Large intestine (tissue), 3 donors: ENCODE results near the gene RMND1. TPM values are rescaled to one million over a fixed set of nuclear protein-coding genes. Genes with fewer than 3 reads are reported as not detected.
A peak's percentile ranks its signal among the peaks of the same experiment; 100 is the strongest.

Experiments used
- DNase-seq, 2 donors: peaks; one replicate each; pipeline versions ENCODE4 v3.0.0 to v3.0.0-alpha.2; 2013
- H3K27ac ChIP-seq: one replicate; pipeline ENCODE4 v1.5.1; 2013; ENCODE audit warnings: low read length
- H3K27me3 ChIP-seq: 2 replicates; pipeline ENCODE4 v1.6.1; 2013; ENCODE audit warnings: low read length; ENCODE audit not compliant: control insufficient read depth, insufficient read depth
- H3K36me3 ChIP-seq: 2 replicates; pipeline ENCODE4 v1.6.1; 2013; ENCODE audit warnings: low read length; ENCODE audit not compliant: control insufficient read depth, insufficient read depth
- H3K4me1 ChIP-seq: one replicate; pipeline ENCODE4 v1.6.1; 2013; ENCODE audit warnings: low read length; ENCODE audit not compliant: control insufficient read depth, insufficient read depth
- H3K4me3 ChIP-seq: one replicate; pipeline ENCODE4 v1.5.1; 2013; ENCODE audit warnings: low read length
- H3K9me3 ChIP-seq: one replicate; pipeline ENCODE4 v1.6.1; 2013; ENCODE audit warnings: mild to moderate bottlenecking, low read depth, low read length, moderate library complexity; ENCODE audit not compliant: control insufficient read depth
- WGBS: methylation state at CpG from one replicate; pipeline ENCODE4 v1.1.5; 2013; ENCODE audit warnings: low lambda C conversion rate; ENCODE audit not compliant: insufficient coverage; 5-methylcytosine and 5-hydroxymethylcytosine counted together
- polyA plus RNA-seq: library from polyadenylated mRNA; unstranded; fragments of 120-200 nt; gene quantifications from one replicate; pipeline ENCODE4 v1.2.1, GENCODE V29; 2013

The RMND1 gene
- polyA plus RNA-seq, 1 donor = 41.2 TPM

GRCh38 chr6:151493161-151493803, 41.4 kb upstream of the RMND1 start:
- DNase-seq = no peak
- Histone ChIP-seq H3K4me3 (peak overlapping the region; percentile 56), H3K36me3 (no peaks in the 10 kb centered on the region), H3K4me1 (peaks cover 5% of the 10 kb centered on the region), H3K27ac (no peak overlapping the region), H3K27me3 (peaks cover 38% of the 10 kb centered on the region), H3K9me3 (no peaks in the 10 kb centered on the region)
- no CpG with 5 or more reads among the region's 16 CpGs for WGBS

- Histone ChIP-seq H3K27ac (no peak overlapping the region), H3K4me1 (peaks cover 5% of the 10 kb centered on the region), H3K36me3 (no peaks in the 10 kb centered on the region), H3K27me3 (peaks cover 38% of the 10 kb centered on the region), H3K9me3 (no peaks in the 10 kb centered on the region), H3K4me3 (no peak overlapping the region)
- DNase-seq = no peak
- no CpG with 5 or more reads among the region's 7 CpGs for WGBS
These were observed 39.1 kb upstream of the RMND1 start for GRCh38 chr6:151490996-151491395.

- Histone ChIP-seq H3K27me3 (peaks cover 17% of the 10 kb centered on the region), H3K4me3 (no peak overlapping the region), H3K27ac (no peak overlapping the region), H3K36me3 (no peaks in the 10 kb centered on the region), H3K4me1 (no peaks in the 10 kb centered on the region), H3K9me3 (no peaks in the 10 kb centered on the region)
- DNase-seq = no peak
- WGBS = no CpG with 5 or more reads among the region's 2 CpGs
These were observed 36.3 kb upstream of the RMND1 start for GRCh38 chr6:151488226-151488625.

GRCh38 chr6:151483994-151484393, 32.1 kb upstream of the RMND1 start:
- peak; percentile 43 to 75 for DNase-seq
- Histone ChIP-seq H3K27ac (no peak overlapping the region), H3K36me3 (no peaks in the 10 kb centered on the region), H3K4me3 (no peak overlapping the region), H3K4me1 (no peaks in the 10 kb centered on the region), H3K27me3 (no peaks in the 10 kb centered on the region), H3K9me3 (no peaks in the 10 kb centered on the region)

GRCh38 chr6:151482290-151482689, 30.4 kb upstream of the RMND1 start:
- H3K27ac ChIP-seq = no peak overlapping the region
- no peak for DNase-seq

GRCh38 chr6:151481786-151482185, 29.9 kb upstream of the RMND1 start:
- DNase-seq = no peak
- no peaks in the 10 kb centered on the region for H3K9me3 ChIP-seq
- no peaks in the 10 kb centered on the region for H3K27me3 ChIP-seq
- H3K4me3 ChIP-seq = no peak overlapping the region
- H3K27ac ChIP-seq = no peak overlapping the region
- no peaks in the 10 kb centered on the region for H3K4me1 ChIP-seq
- no peaks in the 10 kb centered on the region for H3K36me3 ChIP-seq

More at GRCh38 chr6:151482290-151482689, 30.4 kb upstream of the RMND1 start:
- Histone ChIP-seq H3K36me3 (no peaks in the 10 kb centered on the region), H3K4me1 (no peaks in the 10 kb centered on the region), H3K27me3 (no peaks in the 10 kb centered on the region), H3K4me3 (no peak overlapping the region), H3K9me3 (no peaks in the 10 kb centered on the region)
- 50% methylated on average over 4 of the region's 5 CpGs for WGBS

- H3K9me3 ChIP-seq = no peaks in the 10 kb centered on the region
- H3K27me3 ChIP-seq = no peaks in the 10 kb centered on the region
- 87% methylated on average over 3 of the region's 6 CpGs for WGBS
These were observed 26.7 kb upstream of the RMND1 start for GRCh38 chr6:151478670-151479069.

GRCh38 chr6:151477726-151478125, 25.8 kb upstream of the RMND1 start:
- no peak for DNase-seq
- WGBS = 100% methylated on average over 1 of the region's 12 CpGs
- Histone ChIP-seq H3K9me3 (no peaks in the 10 kb centered on the region), H3K36me3 (no peaks in the 10 kb centered on the region), H3K27ac (no peak overlapping the region), H3K4me3 (no peak overlapping the region), H3K4me1 (no peaks in the 10 kb centered on the region), H3K27me3 (no peaks in the 10 kb centered on the region)

More at GRCh38 chr6:151478670-151479069, 26.7 kb upstream of the RMND1 start:
- no peak overlapping the region for H3K4me3 ChIP-seq
- no peaks in the 10 kb centered on the region for H3K36me3 ChIP-seq
- H3K27ac ChIP-seq = no peak overlapping the region
- no peaks in the 10 kb centered on the region for H3K4me1 ChIP-seq
- DNase-seq = no peak

GRCh38 chr6:151475653-151476523, 24.0 kb upstream of the RMND1 start:
- DNase-seq = peak in 1 of 2 donors; percentile 48
- Histone ChIP-seq H3K9me3 (no peaks in the 10 kb centered on the region), H3K36me3 (no peaks in the 10 kb centered on the region), H3K27ac (no peak overlapping the region), H3K4me1 (no peaks in the 10 kb centered on the region), H3K4me3 (peak overlapping the region; percentile 8), H3K27me3 (no peaks in the 10 kb centered on the region)
- WGBS = 29% methylated on average over 3 of the region's 16 CpGs

- H3K36me3 ChIP-seq = peaks cover 39% of the 10 kb centered on the region
- H3K4me1 ChIP-seq = no peaks in the 10 kb centered on the region
- H3K9me3 ChIP-seq = no peaks in the 10 kb centered on the region
- no peak overlapping the region for H3K27ac ChIP-seq
- H3K4me3 ChIP-seq = no peak overlapping the region
- no peaks in the 10 kb centered on the region for H3K27me3 ChIP-seq
- no peak for DNase-seq
These were observed 12.8 kb upstream of the RMND1 start for GRCh38 chr6:151464702-151465101.

GRCh38 chr6:151461673-151462072, 9.7 kb upstream of the RMND1 start:
- peaks cover 42% of the 10 kb centered on the region for H3K36me3 ChIP-seq
- WGBS = no CpG with 5 or more reads among the region's 4 CpGs
- DNase-seq = no peak

More at GRCh38 chr6:151461673-151462072, 9.7 kb upstream of the RMND1 start:
- H3K9me3 ChIP-seq = no peaks in the 10 kb centered on the region
- no peak overlapping the region for H3K4me3 ChIP-seq
- no peaks in the 10 kb centered on the region for H3K4me1 ChIP-seq
- no peak overlapping the region for H3K27ac ChIP-seq
- H3K27me3 ChIP-seq = no peaks in the 10 kb centered on the region
